NCI-H2107 treated with DMSO at 0.1 percent for 48 hours (cell line): ENCODE measurements around the gene RPL27A.

Source experiments
- DNase-seq: peaks from one replicate; lab custom pipeline; 2025; ENCODE audit not compliant: unreplicated experiment; lab: John Stamatoyannopoulos, UW

Gene RPL27A

GRCh38 chr11:8672346-8672745 is 10.2 kb upstream of the RPL27A start:
- no peak for DNase-seq

- no peak for DNase-seq
Measured at GRCh38 chr11:8674859-8675258, 7.7 kb upstream of the RPL27A start.

- no peak for DNase-seq
Measured at GRCh38 chr11:8676458-8676857, 6.1 kb upstream of the RPL27A start.

- DNase-seq, result no peak
Measured at GRCh38 chr11:8679006-8679405, 3.6 kb upstream of the RPL27A start.

- no peak for DNase-seq
Measured at GRCh38 chr11:8681837-8682302, 722 bp upstream of the RPL27A start.

- DNase-seq, result no peak
Measured at GRCh38 chr11:8683115-8683807, 669 bp downstream of the RPL27A start.

GRCh38 chr11:8684600-8685290 is 2.2 kb downstream of the RPL27A start:
- no peak for DNase-seq

- DNase-seq, result no peak
Measured at GRCh38 chr11:8685306-8685705, 2.7 kb downstream of the RPL27A start.

GRCh38 chr11:8685820-8686219 is 3.2 kb downstream of the RPL27A start:
- DNase-seq, result no peak

GRCh38 chr11:8686325-8686724 is 3.7 kb downstream of the RPL27A start:
- no peak for DNase-seq

- peak; percentile 92 for DNase-seq
Measured at GRCh38 chr11:8688414-8689362, 6.1 kb downstream of the RPL27A start.

GRCh38 chr11:8689726-8690255 is 7.2 kb downstream of the RPL27A start:
- no peak for DNase-seq

GRCh38 chr11:8690374-8691342 is 8.1 kb downstream of the RPL27A start:
- DNase-seq, result no peak

GRCh38 chr11:8691601-8692000 is 9.0 kb downstream of the RPL27A start:
- DNase-seq, result no peak

GRCh38 chr11:8692417-8692816 is 9.8 kb downstream of the RPL27A start:
- no peak for DNase-seq

GRCh38 chr11:8693010-8693551 is 10.5 kb downstream of the RPL27A start:
- DNase-seq, result no peak

- DNase-seq, result no peak
Measured at GRCh38 chr11:8693555-8693954, 11.0 kb downstream of the RPL27A start.

GRCh38 chr11:8694137-8694536 is 11.5 kb downstream of the RPL27A start:
- DNase-seq, result no peak

GRCh38 chr11:8697054-8697453 is 14.5 kb downstream of the RPL27A start:
- no peak for DNase-seq

GRCh38 chr11:8698379-8698851 is 15.8 kb downstream of the RPL27A start:
- DNase-seq, result no peak
